ENCODE data around the gene COL27A1.
A peak's percentile ranks its signal among the peaks of the same experiment; 100 is the strongest.

The COL27A1 gene

DNA sequence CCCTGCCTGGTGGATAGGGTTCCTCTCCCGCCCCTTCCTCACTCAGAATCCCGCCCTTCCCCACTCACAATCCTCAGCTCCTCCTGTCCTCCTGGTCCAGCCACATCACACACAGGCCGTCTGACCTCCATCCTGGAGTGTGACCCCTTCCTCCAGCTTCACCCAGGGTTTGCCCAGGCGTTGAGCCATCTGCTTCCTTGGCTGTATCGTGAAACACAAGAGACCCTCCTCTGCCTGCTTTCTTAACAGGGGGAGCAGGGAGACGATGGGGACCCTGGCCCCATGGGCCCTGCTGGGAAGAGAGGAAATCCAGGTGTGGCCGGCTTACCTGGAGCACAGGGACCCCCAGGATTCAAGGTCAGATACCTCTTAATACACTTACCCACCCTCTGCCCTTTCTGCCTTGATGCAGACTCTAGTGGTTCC is 135.2 kb downstream of the COL27A1 start:
- DNase-seq (ENCODE audit: insufficient read length, low spot score) (no peak), FAIRE-seq (no peak)
- TF ChIP-seq, protein P1, sequence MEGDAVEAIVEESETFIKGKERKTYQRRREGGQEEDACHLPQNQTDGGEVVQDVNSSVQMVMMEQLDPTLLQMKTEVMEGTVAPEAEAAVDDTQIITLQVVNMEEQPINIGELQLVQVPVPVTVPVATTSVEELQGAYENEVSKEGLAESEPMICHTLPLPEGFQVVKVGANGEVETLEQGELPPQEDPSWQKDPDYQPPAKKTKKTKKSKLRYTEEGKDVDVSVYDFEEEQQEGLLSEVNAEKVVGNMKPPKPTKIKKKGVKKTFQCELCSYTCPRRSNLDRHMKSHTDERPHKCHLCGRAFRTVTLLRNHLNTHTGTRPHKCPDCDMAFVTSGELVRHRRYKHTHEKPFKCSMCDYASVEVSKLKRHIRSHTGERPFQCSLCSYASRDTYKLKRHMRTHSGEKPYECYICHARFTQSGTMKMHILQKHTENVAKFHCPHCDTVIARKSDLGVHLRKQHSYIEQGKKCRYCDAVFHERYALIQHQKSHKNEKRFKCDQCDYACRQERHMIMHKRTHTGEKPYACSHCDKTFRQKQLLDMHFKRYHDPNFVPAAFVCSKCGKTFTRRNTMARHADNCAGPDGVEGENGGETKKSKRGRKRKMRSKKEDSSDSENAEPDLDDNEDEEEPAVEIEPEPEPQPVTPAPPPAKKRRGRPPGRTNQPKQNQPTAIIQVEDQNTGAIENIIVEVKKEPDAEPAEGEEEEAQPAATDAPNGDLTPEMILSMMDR (IDR thresholded peaks at IDR 0.05; ENCODE audit: insufficient read depth, missing control alignments) = no peak

DNA sequence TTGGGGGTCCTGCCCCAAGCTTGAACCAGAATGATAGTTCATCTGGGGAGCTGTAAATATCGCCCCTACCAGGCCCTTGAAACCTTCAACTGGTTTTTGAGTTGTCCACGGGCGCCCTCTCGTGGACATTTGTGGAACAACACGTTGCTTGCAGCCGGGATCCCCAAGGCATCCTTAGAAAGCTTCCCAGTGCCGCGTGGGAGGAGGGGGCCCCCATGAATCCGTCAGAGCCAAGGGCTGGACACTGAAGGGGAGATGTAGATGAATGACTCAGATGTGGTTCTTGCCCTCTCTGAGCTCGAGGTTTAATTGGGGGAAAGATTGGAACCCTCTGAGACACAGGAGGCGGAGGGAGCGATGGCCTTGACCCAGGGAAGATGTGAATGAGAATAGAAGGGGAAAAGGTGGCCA is 135.7 kb downstream of the COL27A1 start:
- DNase-seq (ENCODE audit: insufficient read length, low spot score) = peak; percentile 39
- no peak for FAIRE-seq
- TF ChIP-seq, protein P1 (IDR thresholded peaks at IDR 0.05; ENCODE audit: insufficient read depth, missing control alignments) = peak; percentile 87

DNA sequence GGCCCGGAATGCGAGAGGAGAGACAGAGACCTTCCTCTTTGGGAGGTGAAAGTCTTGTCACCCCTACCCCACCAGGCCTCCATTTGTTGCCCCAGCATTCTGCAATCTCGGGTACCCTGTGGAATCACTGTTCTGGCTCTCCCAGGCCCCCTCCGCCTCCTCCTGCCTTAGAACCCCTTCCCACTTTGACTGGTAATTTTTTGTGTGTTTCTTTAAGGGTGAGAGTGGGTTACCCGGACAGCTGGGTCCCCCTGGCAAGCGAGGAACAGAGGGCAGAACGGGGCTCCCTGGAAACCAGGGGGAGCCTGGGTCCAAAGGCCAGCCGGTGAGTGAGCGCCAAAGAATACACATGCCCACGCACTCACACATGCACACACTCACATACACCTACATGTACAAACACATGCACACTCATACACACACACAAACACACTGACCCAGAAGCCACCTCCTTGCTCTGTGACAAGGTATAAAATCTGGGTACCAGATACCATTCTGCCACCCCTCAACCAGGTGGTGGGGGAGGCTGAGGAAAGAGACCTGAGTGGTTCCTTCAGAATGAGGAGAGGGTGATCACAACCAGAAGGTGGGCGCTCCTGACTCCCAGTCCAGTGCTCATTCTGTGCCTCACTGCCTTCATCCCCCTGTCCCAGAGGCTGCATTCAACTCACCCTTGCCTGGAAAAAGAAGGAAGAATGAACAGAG is 136.7 kb downstream of the COL27A1 start:
- TF ChIP-seq, protein P1 (IDR thresholded peaks at IDR 0.05; ENCODE audit: insufficient read depth, missing control alignments) = no peak
- DNase-seq (ENCODE audit: insufficient read length, low spot score) (no peak), FAIRE-seq (no peak)

GRCh38 chr9:114294664-114295063 is 139.3 kb downstream of the COL27A1 start:
- FAIRE-seq = no peak
- TF ChIP-seq, protein P1 (IDR thresholded peaks at IDR 0.05; ENCODE audit: insufficient read depth, missing control alignments) = no peak
- DNase-seq (ENCODE audit: insufficient read length, low spot score) = no peak

DNA sequence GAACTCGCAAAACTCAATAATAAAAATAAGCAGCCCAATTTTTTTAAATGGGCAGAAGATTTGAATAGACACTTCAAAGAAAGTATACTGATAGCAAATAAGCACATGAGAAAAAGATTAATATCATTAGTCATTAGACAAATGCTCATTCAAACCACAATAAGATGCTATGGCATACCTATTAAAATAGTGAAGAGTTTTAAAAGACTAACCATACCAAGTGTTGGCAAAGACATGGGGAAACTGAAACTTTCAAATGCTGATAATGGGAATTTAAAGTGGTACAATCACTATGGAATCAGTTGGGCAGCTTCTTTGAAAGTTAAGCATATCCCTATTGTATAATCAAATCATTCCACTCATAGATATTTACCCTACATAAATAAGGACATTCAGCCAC is 141.0 kb downstream of the COL27A1 start:
- FAIRE-seq (no peak), DNase-seq (ENCODE audit: insufficient read length, low spot score) (no peak)
- TF ChIP-seq, protein P1 (IDR thresholded peaks at IDR 0.05; ENCODE audit: insufficient read depth, missing control alignments) = no peak

DNA sequence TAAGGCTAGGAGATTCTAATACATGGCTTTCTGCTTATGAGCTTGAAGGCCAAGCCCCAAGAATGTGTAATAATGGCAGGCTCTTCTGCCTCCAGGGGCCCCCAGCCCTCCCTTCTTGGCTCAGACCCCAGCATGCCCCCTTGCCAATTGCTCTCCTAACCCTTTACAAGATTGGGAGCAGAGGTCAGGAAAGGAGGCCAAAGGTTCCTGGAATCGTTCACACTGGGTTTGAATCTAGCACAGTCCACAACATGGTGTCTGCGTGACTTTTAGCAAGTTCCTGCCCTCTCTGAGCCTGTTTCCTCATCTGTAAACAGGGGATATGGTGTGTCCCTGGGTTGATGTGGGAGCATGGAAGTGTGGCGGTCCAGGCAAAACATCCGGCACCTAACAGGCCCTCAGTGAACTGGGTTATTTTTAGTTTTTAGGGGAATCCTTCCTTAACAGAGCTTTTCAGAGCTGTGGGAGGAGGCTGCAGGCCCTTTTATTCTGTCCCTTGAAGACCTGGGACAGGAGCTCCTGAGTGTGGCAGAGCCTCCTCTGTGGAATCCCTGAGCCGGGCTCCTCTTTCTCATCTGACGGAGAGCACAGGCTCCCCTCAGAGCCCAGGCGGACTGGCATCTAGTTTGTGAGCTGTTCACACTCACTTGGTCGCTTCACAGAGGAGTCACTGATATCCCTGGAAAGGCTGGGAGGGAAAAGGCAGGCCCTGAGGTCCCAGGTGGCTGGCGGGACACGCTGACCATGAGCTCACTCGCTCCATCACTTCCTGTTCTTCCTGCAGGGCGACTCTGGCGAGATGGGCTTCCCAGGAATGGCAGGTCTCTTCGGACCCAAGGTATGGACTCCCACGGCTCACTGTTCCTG is 144.2 kb downstream of the COL27A1 start:
- FAIRE-seq (no peak), DNase-seq (ENCODE audit: insufficient read length, low spot score) (no peak)

More for the DNA sequence above, 144.2 kb downstream of the COL27A1 start:
- TF ChIP-seq, protein P1 (IDR thresholded peaks at IDR 0.05; ENCODE audit: insufficient read depth, missing control alignments) = no peak
